ENCODE data around the gene MRPL58.

DNA sequence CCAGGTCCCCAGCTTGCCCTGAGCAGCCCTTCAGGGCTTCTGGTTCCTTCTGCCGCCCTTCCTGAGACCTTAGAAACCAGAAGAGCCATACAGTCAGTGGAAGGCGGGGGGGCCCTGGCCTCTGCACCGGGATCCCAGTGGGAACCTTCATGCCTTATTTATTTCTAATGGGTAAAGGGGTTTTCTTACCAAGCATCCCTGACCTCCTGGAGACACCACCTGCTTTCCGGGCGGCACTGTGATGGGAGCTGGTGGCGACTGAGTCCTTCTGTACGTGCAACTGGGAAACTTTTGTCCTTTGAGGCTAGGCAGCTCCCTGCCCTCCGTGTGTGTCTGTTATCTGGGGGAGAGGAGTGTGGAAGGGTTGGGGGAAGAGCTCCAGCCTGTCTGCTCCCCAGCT is 7.2 kb upstream of the MRPL58 start:
- TF ChIP-seq TRIM28 (IDR thresholded peaks at IDR 0.05; ENCODE audit: borderline replicate concordance, low read length): no peak
- no peak for TF ChIP-seq CTCF (tag by site-specific recombination; IDR thresholded peaks at IDR 0.05)
- TF ChIP-seq, protein P1, sequence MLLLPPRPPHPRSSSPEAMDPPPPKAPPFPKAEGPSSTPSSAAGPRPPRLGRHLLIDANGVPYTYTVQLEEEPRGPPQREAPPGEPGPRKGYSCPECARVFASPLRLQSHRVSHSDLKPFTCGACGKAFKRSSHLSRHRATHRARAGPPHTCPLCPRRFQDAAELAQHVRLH (tag by site-specific recombination; IDR thresholded peaks at IDR 0.05): no peak
- TF ChIP-seq, protein P2, sequence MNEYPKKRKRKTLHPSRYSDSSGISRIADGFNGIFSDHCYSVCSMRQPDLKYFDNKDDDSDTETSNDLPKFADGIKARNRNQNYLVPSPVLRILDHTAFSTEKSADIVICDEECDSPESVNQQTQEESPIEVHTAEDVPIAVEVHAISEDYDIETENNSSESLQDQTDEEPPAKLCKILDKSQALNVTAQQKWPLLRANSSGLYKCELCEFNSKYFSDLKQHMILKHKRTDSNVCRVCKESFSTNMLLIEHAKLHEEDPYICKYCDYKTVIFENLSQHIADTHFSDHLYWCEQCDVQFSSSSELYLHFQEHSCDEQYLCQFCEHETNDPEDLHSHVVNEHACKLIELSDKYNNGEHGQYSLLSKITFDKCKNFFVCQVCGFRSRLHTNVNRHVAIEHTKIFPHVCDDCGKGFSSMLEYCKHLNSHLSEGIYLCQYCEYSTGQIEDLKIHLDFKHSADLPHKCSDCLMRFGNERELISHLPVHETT (tag by site-specific recombination; IDR thresholded peaks at IDR 0.05): no peak
- TF ChIP-seq ZNF777 (tag by site-specific recombination; IDR thresholded peaks at IDR 0.05; ENCODE audit: borderline replicate concordance): no peak
- no peak for TF ChIP-seq ZNF629 (tag by site-specific recombination; IDR thresholded peaks at IDR 0.05)
- no peak for TF ChIP-seq ZNF660 (tag by site-specific recombination; IDR thresholded peaks at IDR 0.05)
- TF ChIP-seq SALL2 (tag by site-specific recombination; IDR thresholded peaks at IDR 0.05; ENCODE audit: borderline replicate concordance): no peak
- TF ChIP-seq, protein P3, sequence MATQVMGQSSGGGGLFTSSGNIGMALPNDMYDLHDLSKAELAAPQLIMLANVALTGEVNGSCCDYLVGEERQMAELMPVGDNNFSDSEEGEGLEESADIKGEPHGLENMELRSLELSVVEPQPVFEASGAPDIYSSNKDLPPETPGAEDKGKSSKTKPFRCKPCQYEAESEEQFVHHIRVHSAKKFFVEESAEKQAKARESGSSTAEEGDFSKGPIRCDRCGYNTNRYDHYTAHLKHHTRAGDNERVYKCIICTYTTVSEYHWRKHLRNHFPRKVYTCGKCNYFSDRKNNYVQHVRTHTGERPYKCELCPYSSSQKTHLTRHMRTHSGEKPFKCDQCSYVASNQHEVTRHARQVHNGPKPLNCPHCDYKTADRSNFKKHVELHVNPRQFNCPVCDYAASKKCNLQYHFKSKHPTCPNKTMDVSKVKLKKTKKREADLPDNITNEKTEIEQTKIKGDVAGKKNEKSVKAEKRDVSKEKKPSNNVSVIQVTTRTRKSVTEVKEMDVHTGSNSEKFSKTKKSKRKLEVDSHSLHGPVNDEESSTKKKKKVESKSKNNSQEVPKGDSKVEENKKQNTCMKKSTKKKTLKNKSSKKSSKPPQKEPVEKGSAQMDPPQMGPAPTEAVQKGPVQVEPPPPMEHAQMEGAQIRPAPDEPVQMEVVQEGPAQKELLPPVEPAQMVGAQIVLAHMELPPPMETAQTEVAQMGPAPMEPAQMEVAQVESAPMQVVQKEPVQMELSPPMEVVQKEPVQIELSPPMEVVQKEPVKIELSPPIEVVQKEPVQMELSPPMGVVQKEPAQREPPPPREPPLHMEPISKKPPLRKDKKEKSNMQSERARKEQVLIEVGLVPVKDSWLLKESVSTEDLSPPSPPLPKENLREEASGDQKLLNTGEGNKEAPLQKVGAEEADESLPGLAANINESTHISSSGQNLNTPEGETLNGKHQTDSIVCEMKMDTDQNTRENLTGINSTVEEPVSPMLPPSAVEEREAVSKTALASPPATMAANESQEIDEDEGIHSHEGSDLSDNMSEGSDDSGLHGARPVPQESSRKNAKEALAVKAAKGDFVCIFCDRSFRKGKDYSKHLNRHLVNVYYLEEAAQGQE (tag by site-specific recombination; IDR thresholded peaks at IDR 0.05): no peak
- no peak for TF ChIP-seq ZNF274 (IDR thresholded peaks at IDR 0.05; ENCODE audit: low read length)
- TF ChIP-seq ZNF274 (tag by site-specific recombination; IDR thresholded peaks at IDR 0.05; ENCODE audit: borderline replicate concordance): no peak
